ENCODE data around the gene LRRC9.

LRRC9 gene

DNA sequence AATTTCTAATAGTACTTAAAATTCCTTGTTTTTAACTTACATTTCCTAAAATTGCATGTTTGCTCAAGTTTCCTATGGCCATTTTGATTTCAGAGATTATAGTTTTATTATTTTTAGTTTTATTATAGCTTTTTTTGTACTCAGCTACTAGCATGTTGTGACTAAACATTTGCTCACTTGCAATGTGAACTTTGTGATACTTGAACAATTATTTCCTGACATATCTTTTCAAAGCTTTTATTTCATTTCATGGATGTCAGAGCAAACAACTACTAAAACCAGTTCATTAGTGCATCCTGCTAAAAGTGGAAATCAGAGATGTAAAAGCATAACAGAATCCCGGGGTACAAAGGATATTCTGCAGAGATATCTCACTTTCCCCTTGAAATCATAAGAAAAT is 138.1 kb downstream of the LRRC9 start:
- Mint-ChIP-seq H3K4me3 (no peak overlapping the region), H3K27me3 (peaks cover 4% of the 10 kb centered on the region), H3K36me3 (no peaks in the 10 kb centered on the region), H3K27ac (no peak overlapping the region), H3K4me1 (no peaks in the 10 kb centered on the region), H3K9me3 (no peaks in the 10 kb centered on the region)
- no peak for ATAC-seq (ENCODE audit: low read depth)
- DNase-seq (ENCODE audit: low spot score in 2 of 2), result no peak

DNA sequence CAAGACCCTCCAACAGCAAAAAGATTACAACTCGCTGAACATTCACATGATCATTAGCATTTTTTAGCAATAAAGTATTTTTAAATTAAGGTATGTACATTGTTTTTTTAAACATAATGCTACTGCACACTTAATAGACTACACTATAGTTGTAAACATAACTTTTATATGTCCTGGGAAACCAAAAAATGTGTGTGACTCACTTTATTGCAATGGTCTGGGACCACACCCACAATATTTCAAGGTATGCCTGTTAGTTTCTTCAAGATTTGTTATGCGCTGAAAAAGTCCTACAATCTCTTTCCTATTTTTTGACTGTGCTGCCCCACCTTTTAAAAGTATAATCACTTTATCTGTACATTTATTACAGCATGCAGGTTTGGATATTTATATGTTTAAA is 141.4 kb downstream of the LRRC9 start:
- DNase-seq (ENCODE audit: low spot score in 2 of 2) (no peak), ATAC-seq (ENCODE audit: low read depth) (no peak)
- Mint-ChIP-seq H3K4me1 (no peaks in the 10 kb centered on the region), H3K36me3 (no peaks in the 10 kb centered on the region), H3K27me3 (peaks cover 2% of the 10 kb centered on the region), H3K9me3 (no peaks in the 10 kb centered on the region), H3K4me3 (no peak overlapping the region), H3K27ac (no peak overlapping the region)

DNA sequence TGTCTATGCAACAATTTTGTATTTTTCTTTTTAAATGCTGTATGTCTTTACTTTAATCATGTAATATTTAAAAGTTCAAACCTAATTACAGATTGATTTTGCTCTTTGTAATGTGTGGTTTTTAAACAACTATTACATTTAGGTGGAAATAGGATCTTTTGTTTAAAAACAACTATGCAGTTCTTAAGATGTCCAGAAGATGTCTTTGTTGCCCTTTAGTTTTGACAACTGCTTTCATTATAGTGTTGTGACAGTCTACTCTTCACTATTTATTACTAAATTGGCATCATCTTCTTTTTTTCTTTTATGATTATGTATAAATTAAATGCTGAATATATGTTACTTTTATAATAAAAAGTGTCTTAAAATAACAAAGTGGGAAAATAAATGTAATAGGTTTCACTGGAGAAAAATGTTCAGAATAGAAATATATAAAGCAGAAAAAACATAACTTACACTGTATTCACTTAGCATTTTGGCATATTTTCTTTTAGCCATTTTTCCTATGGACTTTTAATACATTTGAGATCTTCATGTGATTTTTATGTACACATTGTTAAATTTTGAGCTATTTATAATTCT is 144.6 kb downstream of the LRRC9 start:
- no peaks in the 10 kb centered on the region for H3K9me3 Mint-ChIP-seq
- H3K36me3 Mint-ChIP-seq, result no peaks in the 10 kb centered on the region
- no peak overlapping the region for H3K4me3 Mint-ChIP-seq
- peak in 1 of 2 donors; percentile 3 for DNase-seq (ENCODE audit: low spot score in 2 of 2)
- H3K4me1 Mint-ChIP-seq, result no peaks in the 10 kb centered on the region
- peaks cover 2% of the 10 kb centered on the region for H3K27me3 Mint-ChIP-seq
- peak; percentile 55 for ATAC-seq (ENCODE audit: low read depth)
- H3K27ac Mint-ChIP-seq, result no peak overlapping the region

DNA sequence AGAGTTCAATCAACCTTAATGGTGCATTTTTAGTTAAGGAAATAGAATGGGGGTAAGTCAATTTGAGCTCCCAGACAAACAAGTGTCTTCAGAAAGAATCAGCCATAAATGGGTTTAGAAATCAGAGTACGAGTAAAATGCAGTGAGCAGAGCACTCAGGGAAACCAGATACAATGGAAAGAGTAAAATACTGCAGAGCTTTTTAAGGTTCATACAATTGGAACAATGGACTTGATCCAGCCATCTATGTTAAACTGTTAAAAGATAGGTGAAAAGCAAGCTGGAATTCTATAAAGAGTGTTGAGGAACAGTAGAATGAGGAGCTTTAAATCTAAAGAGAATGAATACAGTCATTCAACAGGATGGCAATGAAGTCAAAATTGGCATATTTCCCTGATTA is 147.9 kb downstream of the LRRC9 start:
- Mint-ChIP-seq H3K36me3 (no peaks in the 10 kb centered on the region), H3K4me1 (no peaks in the 10 kb centered on the region), H3K27ac (no peak overlapping the region), H3K9me3 (no peaks in the 10 kb centered on the region), H3K27me3 (no peaks in the 10 kb centered on the region), H3K4me3 (no peak overlapping the region)
- DNase-seq (ENCODE audit: low spot score in 2 of 2) (no peak), ATAC-seq (ENCODE audit: low read depth) (no peak)

DNA sequence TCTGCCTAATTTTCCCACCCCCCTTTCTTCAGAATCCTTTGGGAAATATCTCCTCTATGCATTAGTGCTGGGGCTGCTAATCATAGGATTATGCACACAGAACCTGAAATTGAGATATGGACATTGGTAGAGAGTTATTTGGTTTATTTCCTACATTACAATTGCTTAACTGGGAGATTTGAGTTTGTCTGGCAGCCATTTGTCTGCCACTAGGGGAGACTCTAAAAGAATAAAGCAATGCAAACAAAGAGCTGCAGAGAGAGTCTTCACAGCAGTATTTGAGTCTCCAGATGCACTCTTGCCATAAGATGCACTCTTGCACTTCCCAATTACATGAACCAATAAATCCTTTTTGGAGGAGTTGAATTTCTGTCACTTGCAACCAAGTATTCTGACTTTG is 159.8 kb downstream of the LRRC9 start:
- DNase-seq (ENCODE audit: low spot score in 2 of 2) (no peak), ATAC-seq (ENCODE audit: low read depth) (no peak)
- Mint-ChIP-seq H3K9me3 (no peaks in the 10 kb centered on the region), H3K4me1 (no peaks in the 10 kb centered on the region), H3K36me3 (no peaks in the 10 kb centered on the region), H3K27me3 (peaks cover 3% of the 10 kb centered on the region), H3K27ac (no peak overlapping the region), H3K4me3 (no peak overlapping the region)

DNA sequence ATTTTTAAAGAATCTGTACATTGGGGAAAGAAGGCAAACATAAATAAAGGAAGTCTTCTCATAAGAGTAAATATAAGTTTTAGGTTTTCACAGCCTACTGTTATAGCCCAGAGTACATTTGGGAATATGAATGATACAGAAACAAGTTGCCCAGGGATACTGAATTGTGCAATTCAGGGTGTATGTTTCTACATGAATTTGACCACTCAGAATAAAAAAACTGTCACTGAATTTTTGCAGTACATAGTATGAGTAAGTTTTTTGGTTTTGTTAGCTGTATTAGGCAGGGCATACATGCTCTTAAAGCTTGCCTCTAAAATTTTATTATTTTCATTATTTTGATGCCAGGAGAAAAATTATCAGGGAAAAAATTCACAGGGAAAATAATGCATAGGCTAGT is 165.1 kb downstream of the LRRC9 start:
- H3K27ac Mint-ChIP-seq, result no peak overlapping the region
- H3K36me3 Mint-ChIP-seq, result no peaks in the 10 kb centered on the region
- DNase-seq (ENCODE audit: low spot score in 2 of 2) (no peak), ATAC-seq (ENCODE audit: low read depth) (no peak)
- H3K27me3 Mint-ChIP-seq, result no peaks in the 10 kb centered on the region
- H3K4me3 Mint-ChIP-seq, result no peak overlapping the region
- no peaks in the 10 kb centered on the region for H3K9me3 Mint-ChIP-seq
- H3K4me1 Mint-ChIP-seq, result no peaks in the 10 kb centered on the region

DNA sequence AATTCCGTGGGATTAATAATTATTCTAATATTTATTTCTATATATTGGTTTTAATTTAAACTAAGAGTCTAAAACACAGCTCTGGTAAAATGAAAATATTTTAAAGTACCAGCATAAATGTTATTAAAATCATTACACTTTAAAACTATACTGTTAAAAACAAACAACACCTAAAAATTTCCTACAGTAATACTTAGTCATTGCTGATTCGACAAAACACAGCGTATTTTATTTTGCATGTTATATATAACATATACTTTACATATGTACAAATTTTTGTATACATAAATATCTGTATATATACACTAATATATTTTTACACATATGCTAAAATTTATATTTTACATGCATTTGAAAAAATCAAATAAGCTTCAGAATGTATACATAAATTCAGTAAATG is 165.7 kb downstream of the LRRC9 start:
- no peak for ATAC-seq (ENCODE audit: low read depth)
- H3K27me3 Mint-ChIP-seq, result no peaks in the 10 kb centered on the region
- no peaks in the 10 kb centered on the region for H3K36me3 Mint-ChIP-seq
- H3K4me3 Mint-ChIP-seq, result no peak overlapping the region
- no peak for DNase-seq (ENCODE audit: low spot score in 2 of 2)
- H3K9me3 Mint-ChIP-seq, result no peaks in the 10 kb centered on the region
- peaks cover 2% of the 10 kb centered on the region for H3K4me1 Mint-ChIP-seq
- no peak overlapping the region for H3K27ac Mint-ChIP-seq

DNA sequence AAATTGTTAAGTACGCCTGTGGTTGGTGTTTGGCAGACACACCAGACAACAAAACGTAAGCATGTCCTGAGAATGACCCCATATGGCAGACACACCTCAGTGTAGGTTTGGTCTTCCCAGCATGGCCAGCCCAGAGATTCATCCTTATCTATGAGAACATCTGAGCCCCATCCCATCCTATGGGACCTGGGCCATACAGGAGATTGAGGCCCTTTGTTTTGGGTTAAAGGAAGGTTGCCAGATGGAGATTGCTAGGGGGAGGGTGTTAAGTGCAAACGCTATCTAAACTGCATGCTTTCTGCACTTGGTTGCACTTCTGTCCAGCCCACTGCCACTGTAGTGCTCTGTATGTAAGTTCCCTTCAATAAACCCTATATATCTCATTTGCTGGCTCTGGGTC is 167.7 kb downstream of the LRRC9 start:
- H3K4me1 Mint-ChIP-seq, result peaks cover 4% of the 10 kb centered on the region
- no peaks in the 10 kb centered on the region for H3K9me3 Mint-ChIP-seq
- H3K27ac Mint-ChIP-seq, result no peak overlapping the region
- H3K36me3 Mint-ChIP-seq, result no peaks in the 10 kb centered on the region
- no peak for DNase-seq (ENCODE audit: low spot score in 2 of 2)
- no peaks in the 10 kb centered on the region for H3K27me3 Mint-ChIP-seq
- no peak for ATAC-seq (ENCODE audit: low read depth)
- H3K4me3 Mint-ChIP-seq, result no peak overlapping the region

DNA sequence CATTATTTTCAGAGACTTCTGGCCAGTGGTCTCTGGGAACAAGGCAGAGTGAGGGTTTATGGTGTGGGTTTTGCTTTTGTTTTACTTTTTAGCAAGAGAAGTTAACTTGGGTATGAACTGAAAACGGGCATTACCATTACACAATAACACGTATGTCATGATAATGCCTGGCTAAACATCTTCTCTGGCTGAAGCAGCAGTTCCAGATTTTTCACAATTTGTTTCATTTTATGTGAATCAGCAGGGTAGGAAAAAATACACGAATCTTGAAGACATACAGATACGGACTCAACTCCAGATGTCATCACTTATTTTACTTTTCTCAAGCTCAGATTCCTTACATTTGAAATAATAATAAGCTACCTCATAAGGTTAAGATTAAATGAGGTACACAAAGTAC is 169.3 kb downstream of the LRRC9 start:
- Mint-ChIP-seq H3K27ac (no peak overlapping the region), H3K36me3 (no peaks in the 10 kb centered on the region), H3K27me3 (no peaks in the 10 kb centered on the region), H3K4me1 (peaks cover 17% of the 10 kb centered on the region), H3K4me3 (no peak overlapping the region), H3K9me3 (no peaks in the 10 kb centered on the region)
- ATAC-seq (ENCODE audit: low read depth), result no peak
- DNase-seq (ENCODE audit: low spot score in 2 of 2), result no peak

DNA sequence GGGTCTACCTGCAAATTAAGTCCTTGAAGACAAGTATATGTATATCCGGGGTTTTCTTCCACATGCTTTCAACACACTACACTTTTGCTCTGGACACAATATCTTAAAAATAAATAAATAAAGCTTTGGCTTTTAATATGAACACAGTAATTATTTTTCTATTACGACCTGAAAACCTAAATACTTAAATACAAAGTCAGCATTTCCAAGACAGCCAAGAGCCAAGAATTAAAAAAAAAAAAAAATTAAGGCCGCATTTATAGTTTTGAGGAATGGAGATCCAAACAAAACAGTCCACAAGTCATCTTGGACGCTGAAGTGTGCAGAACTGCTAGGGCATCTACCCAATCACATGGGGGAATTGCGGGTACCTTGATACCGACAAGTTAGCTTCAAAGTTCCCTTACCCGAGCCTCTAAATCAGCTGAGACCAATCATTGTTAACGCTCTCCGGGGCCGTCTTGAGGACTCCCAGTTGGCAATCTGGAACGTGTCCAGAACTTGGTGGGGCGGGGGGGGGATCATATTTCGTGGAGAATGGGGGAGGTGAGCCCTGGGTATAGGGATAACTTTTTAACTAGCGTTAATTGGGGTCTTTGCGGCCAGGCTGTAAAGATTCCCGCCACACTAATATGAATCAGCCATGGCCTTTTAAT is 171.0 kb downstream of the LRRC9 start:
- Mint-ChIP-seq H3K4me3 (peak overlapping the region; percentile 89), H3K36me3 (no peaks in the 10 kb centered on the region), H3K9me3 (no peaks in the 10 kb centered on the region), H3K27ac (peak overlapping the region; percentile 95), H3K27me3 (no peaks in the 10 kb centered on the region), H3K4me1 (peaks cover 30% of the 10 kb centered on the region)
- DNase-seq (ENCODE audit: low spot score in 2 of 2), result peak; percentile 23 to 24
- no peak for ATAC-seq (ENCODE audit: low read depth)

DNA sequence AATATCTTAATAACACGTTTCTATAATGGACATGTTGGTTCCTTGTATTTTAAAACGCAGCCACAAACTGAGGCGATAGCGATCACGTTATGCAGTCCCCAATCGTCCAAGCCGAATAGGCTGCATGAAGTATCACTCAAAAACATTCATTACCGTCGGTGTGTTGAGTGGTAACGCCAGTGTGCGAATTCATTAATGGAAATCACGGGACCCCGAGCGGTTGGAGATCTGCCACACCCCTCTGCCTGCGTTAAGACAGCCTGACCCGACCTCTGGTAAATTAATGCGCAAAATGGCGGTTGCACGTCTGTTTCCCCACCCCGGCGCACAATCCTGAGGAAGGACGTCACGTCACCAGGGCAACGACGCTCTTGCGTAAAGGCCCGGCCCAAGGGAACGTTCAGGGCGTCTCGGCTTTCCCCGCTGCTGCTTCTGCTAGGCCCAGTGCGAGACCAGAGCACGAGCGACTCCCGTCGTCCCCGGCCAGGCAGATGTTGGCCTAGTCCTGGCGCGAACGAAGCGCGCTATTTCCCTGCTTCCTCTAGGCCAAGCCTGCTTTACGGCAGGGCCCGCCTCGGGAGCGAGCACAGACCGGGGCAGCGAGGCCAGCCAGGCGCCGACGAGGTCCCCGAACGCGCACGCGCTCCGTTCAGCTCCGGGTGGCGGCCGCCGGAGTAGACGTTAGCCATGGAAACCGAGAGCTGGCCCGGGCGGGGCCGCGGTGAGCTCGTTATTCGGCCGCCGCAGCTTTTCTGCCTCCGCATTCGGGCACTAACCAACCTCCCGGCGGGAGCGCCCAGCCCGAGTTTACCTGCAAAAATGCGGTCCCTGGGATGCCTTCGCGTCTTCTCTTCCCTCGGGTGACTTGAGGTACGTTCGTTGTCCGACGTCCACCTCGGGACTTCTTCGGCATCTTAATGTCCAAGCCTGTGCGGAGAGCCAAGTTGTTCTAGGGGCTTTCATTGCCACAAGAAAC is 171.9 kb downstream of the LRRC9 start, which contains the start of gene PCNX4:
PCNX4 (plus strand) TSS at position 374 of the 976 bp plus-strand sequence. CDS start 15,716 bp downstream, outside the sequence.
- Mint-ChIP-seq H3K27ac (peak within 1 kb of the TSS; percentile 95), H3K9me3 (no peaks in the 10 kb centered on the region), H3K4me1 (peaks cover 30% of the 10 kb centered on the region), H3K4me3 (peak within 1 kb of the TSS; percentile 89), H3K36me3 (no peaks in the 10 kb centered on the region), H3K27me3 (no peaks in the 10 kb centered on the region)
- ATAC-seq (ENCODE audit: low read depth) (peak; percentile 88), DNase-seq (ENCODE audit: low spot score in 2 of 2) (peak; percentile 91 to 93)

DNA sequence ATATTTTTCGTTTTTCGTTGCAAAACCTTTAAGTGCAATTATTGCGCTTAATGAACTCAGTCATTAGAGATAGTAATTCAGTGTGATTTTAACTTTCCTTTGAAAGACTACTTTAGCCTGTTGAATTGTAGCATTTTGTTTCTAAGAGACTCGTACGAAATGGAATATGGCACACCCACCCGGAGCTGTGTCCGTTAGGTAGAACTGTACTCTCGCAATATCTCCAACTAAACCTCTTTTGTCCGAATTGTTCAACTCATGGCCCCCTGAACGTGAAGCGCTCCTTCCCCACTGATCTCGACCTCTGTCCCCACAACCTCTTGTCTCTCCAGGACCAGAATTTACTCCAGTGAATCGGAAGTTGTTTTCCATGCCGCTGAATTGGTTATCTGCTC is 172.6 kb downstream of the LRRC9 start:
- H3K4me1 Mint-ChIP-seq, result peaks cover 30% of the 10 kb centered on the region

DNA sequence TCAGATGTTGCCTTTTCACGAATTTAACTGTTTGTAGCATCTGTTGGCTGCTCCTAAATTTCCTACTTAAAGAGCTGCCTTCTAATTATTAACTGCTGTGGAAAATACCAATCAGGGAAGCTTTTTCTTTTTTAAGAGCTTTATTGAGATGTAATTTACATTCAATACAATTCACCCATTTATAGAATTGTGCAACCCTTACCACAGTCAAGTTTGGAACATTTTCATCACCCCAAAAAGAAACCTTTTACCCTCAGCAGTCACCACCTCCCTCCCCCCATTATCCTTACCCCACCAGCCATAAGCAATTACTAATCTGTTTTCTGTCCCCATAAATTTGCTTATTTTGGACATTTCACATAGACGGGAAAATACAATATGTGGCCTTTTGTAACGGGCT is 173.1 kb downstream of the LRRC9 start:
- ATAC-seq (ENCODE audit: low read depth), result no peak
- no peaks in the 10 kb centered on the region for H3K9me3 Mint-ChIP-seq
- peak overlapping the region; percentile 89 for H3K4me3 Mint-ChIP-seq
- peaks cover 5% of the 10 kb centered on the region for H3K36me3 Mint-ChIP-seq
- DNase-seq (ENCODE audit: low spot score in 2 of 2), result no peak
- H3K27ac Mint-ChIP-seq, result peak overlapping the region; percentile 95
- H3K27me3 Mint-ChIP-seq, result no peaks in the 10 kb centered on the region
- peaks cover 30% of the 10 kb centered on the region for H3K4me1 Mint-ChIP-seq

More for the DNA sequence above, 172.6 kb downstream of the LRRC9 start:
- Mint-ChIP-seq H3K27me3 (no peaks in the 10 kb centered on the region), H3K27ac (peak overlapping the region; percentile 95), H3K4me3 (peak overlapping the region; percentile 89), H3K9me3 (no peaks in the 10 kb centered on the region), H3K36me3 (no peaks in the 10 kb centered on the region)
- DNase-seq (ENCODE audit: low spot score in 2 of 2), result peak in 1 of 2 donors; percentile 7
- ATAC-seq (ENCODE audit: low read depth), result no peak

DNA sequence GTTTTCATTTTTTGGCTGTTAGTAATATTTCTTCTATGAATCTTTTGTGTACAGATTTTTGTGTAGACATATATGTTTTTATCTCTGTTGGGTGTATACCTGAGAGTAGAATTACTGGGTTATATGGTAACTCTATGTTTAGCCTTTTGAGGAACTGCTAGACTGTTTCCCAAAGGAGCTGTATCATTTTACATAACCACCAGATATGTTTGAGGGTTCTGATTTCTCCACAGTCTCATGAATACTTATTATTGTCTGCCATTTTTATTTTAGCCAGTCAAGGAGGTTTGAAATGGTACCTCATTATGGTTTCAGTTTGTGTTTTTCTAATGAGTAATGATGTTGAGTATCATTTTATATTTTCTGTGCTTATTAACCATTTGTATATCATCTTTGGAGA is 173.7 kb downstream of the LRRC9 start:
- no peaks in the 10 kb centered on the region for H3K9me3 Mint-ChIP-seq
- H3K27ac Mint-ChIP-seq, result peak overlapping the region; percentile 95
- peaks cover 8% of the 10 kb centered on the region for H3K36me3 Mint-ChIP-seq

More for the DNA sequence above, 173.7 kb downstream of the LRRC9 start:
- peaks cover 30% of the 10 kb centered on the region for H3K4me1 Mint-ChIP-seq
- H3K27me3 Mint-ChIP-seq, result no peaks in the 10 kb centered on the region
- DNase-seq (ENCODE audit: low spot score in 2 of 2) (no peak), ATAC-seq (ENCODE audit: low read depth) (no peak)
- peak overlapping the region; percentile 89 for H3K4me3 Mint-ChIP-seq
